ENCODE results near the gene CSTF2T. TPM values are rescaled to one million over a fixed set of nuclear protein-coding genes. Genes with fewer than 3 reads are reported as not detected.
A peak's percentile ranks its signal among the peaks of the same experiment; 100 is the strongest.
"Not testable (repeated sequence)": the region's sequence is repeated elsewhere in the genome, so short reads cannot be mapped to it uniquely, and the experiment has no call there.

The CSTF2T gene
- total RNA-seq, 1 donor from 2014 or later = 30.3 TPM

DNA sequence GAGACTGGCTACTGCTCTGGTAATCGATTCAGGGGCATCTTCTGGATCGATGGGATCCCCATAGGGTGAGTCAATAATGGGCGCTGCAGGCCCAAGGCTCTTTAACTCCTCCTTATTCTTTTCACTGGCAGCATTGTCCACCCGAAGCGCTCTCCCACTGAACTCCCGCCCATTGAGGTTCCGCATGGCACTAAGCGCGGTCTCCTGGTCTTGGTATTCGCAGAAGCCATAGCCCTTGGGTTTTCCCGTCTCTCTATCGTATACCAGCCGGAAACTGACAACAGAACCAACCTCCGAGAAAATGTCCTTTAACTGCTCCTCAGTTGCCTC is 285 bp downstream of the CSTF2T start:
- peaks cover 0 to 9% (median 5%) of the 10 kb centered on the region in 3 donors for H3K36me3 ChIP-seq (ENCODE audit: control insufficient read depth in 3 of 3, insufficient read depth in 3 of 3, low read length in 3 of 3)
- H3K27me3 ChIP-seq (ENCODE audit: control insufficient read depth in 3 of 3, insufficient read depth in 3 of 3, low read length in 3 of 3) = no peaks in the 10 kb centered on the region
- H3K4me1 ChIP-seq (ENCODE audit: control insufficient read depth in 3 of 3, insufficient read depth in 3 of 3, low read length in 3 of 3) = peaks cover 20 to 38% (median 36%) of the 10 kb centered on the region in 3 donors
- peak overlapping the region; percentile 82 to 97 (median 96) for H3K9ac ChIP-seq (ENCODE audit: low read depth in 1 of 3, low read length in 3 of 3)
- peak overlapping the region; percentile 82 to 98 (median 96) for H3K4me3 ChIP-seq (ENCODE audit: low read length in 3 of 3)
- H3K9me3 ChIP-seq (ENCODE audit: control insufficient read depth in 3 of 3, low read length in 3 of 3) = no peaks in the 10 kb centered on the region
- peak overlapping the region; percentile 95 for H3K27ac ChIP-seq (ENCODE audit: low read depth, low read length)

- peaks cover 0 to 9% (median 5%) of the 10 kb centered on the region in 3 donors for H3K36me3 ChIP-seq (ENCODE audit: control insufficient read depth in 3 of 3, insufficient read depth in 3 of 3, low read length in 3 of 3)
- H3K27ac ChIP-seq (ENCODE audit: low read depth, low read length) = peak overlapping the region; percentile 95
- H3K4me1 ChIP-seq (ENCODE audit: control insufficient read depth in 3 of 3, insufficient read depth in 3 of 3, low read length in 3 of 3) = peaks cover 20 to 38% (median 36%) of the 10 kb centered on the region in 3 donors
- peak overlapping the region; percentile 82 to 97 (median 96) for H3K9ac ChIP-seq (ENCODE audit: low read depth in 1 of 3, low read length in 3 of 3)
- peak overlapping the region; percentile 82 to 98 (median 96) for H3K4me3 ChIP-seq (ENCODE audit: low read length in 3 of 3)
- no peaks in the 10 kb centered on the region for H3K9me3 ChIP-seq (ENCODE audit: control insufficient read depth in 3 of 3, low read length in 3 of 3)
- H3K27me3 ChIP-seq (ENCODE audit: control insufficient read depth in 3 of 3, insufficient read depth in 3 of 3, low read length in 3 of 3) = no peaks in the 10 kb centered on the region
Observed at GRCh38 chr10:51698473-51699063, 827 bp downstream of the CSTF2T start.

DNA sequence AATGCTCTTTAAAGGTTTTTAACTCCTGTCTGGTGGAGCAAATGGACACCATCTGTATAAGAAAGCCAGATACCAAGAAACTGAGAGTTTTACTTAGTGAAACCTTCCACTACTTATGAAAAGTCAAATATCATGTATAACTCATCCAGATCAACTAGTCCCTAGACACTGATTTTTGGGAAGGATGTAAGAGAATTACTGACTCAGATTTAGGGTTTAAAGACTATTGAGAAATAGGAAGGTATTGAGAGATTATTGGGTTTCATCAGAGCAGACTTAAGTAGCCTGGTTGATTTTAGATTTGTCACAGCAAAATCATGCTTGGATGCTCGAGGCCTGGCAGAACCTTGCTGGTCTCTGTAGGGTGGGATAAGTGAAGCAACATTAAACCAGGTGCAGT is 3.1 kb downstream of the CSTF2T start:
- Histone ChIP-seq H3K27me3 (ENCODE audit: control insufficient read depth in 3 of 3, insufficient read depth in 3 of 3, low read length in 3 of 3) (no peaks in the 10 kb centered on the region), H3K4me1 (ENCODE audit: control insufficient read depth in 3 of 3, insufficient read depth in 3 of 3, low read length in 3 of 3) (peaks cover 20 to 38% (median 36%) of the 10 kb centered on the region in 3 donors), H3K9me3 (ENCODE audit: control insufficient read depth in 3 of 3, low read length in 3 of 3) (no peaks in the 10 kb centered on the region), H3K27ac (ENCODE audit: low read depth, low read length) (no peak overlapping the region), H3K9ac (ENCODE audit: low read depth in 1 of 3, low read length in 3 of 3) (peak overlapping the region in 1 of 3 donors; percentile 12), H3K4me3 (ENCODE audit: low read length in 3 of 3) (peak overlapping the region in 1 of 3 donors; percentile 14), H3K36me3 (ENCODE audit: control insufficient read depth in 3 of 3, insufficient read depth in 3 of 3, low read length in 3 of 3) (peaks cover 0 to 9% (median 5%) of the 10 kb centered on the region in 3 donors)

DNA sequence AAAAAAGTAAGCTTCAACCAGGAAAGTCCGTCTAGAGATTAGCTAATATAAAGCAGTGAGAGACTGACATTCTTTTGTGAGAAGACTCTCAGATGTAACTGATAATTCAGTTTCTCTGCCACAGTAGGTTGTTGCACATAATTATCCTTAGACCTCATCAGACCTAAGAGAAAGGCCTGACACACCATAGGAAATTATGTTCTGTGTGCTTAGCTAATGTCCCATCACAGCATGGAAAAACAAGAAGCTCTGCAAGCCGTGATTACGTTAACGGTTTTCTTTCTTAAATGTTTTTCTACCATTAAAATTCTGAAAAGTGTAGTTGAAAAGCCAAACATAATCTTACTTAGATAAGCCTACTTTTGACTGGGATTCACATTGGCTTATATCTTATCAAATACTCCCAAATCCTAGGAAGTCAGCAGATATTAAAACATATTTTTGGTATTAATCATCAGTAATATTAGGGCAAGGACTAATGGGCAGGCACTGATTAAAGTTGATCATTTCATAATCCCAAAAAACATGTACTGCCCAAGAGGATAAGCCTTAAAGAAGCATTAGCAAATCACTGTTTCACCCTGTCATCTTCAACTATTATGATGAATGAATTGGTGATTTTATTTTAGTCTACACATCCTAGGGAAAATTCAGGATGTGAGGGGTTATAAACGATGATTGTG is 5.2 kb downstream of the CSTF2T start:
- H3K4me1 ChIP-seq (ENCODE audit: control insufficient read depth in 3 of 3, insufficient read depth in 3 of 3, low read length in 3 of 3) = peaks cover 20 to 34% (median 33%) of the 10 kb centered on the region in 3 donors
- no peaks in the 10 kb centered on the region for H3K27me3 ChIP-seq (ENCODE audit: control insufficient read depth in 3 of 3, insufficient read depth in 3 of 3, low read length in 3 of 3)
- H3K36me3 ChIP-seq (ENCODE audit: control insufficient read depth in 3 of 3, insufficient read depth in 3 of 3, low read length in 3 of 3) = peaks cover 0 to 9% (median 5%) of the 10 kb centered on the region in 3 donors
- H3K27ac ChIP-seq (ENCODE audit: low read depth, low read length) = no peak overlapping the region
- no peak overlapping the region for H3K4me3 ChIP-seq (ENCODE audit: low read length in 3 of 3)
- H3K9ac ChIP-seq (ENCODE audit: low read depth in 1 of 3, low read length in 3 of 3) = no peak overlapping the region
- no peaks in the 10 kb centered on the region for H3K9me3 ChIP-seq (ENCODE audit: control insufficient read depth in 3 of 3, low read length in 3 of 3)

- Histone ChIP-seq H3K36me3 (ENCODE audit: control insufficient read depth in 3 of 3, insufficient read depth in 3 of 3, low read length in 3 of 3) (no peaks in the 10 kb centered on the region), H3K27ac (ENCODE audit: low read depth, low read length) (no peak overlapping the region), H3K4me3 (ENCODE audit: low read length in 3 of 3) (no peak overlapping the region), H3K27me3 (ENCODE audit: control insufficient read depth in 3 of 3, insufficient read depth in 3 of 3, low read length in 3 of 3) (no peaks in the 10 kb centered on the region), H3K4me1 (ENCODE audit: control insufficient read depth in 3 of 3, insufficient read depth in 3 of 3, low read length in 3 of 3) (peaks cover 0 to 10% (median 8%) of the 10 kb centered on the region in 3 donors), H3K9me3 (ENCODE audit: control insufficient read depth in 3 of 3, low read length in 3 of 3) (no peaks in the 10 kb centered on the region), H3K9ac (ENCODE audit: low read depth in 1 of 3, low read length in 3 of 3) (no peak overlapping the region)
Observed at GRCh38 chr10:51691135-51691534, 8.3 kb downstream of the CSTF2T start.

DNA sequence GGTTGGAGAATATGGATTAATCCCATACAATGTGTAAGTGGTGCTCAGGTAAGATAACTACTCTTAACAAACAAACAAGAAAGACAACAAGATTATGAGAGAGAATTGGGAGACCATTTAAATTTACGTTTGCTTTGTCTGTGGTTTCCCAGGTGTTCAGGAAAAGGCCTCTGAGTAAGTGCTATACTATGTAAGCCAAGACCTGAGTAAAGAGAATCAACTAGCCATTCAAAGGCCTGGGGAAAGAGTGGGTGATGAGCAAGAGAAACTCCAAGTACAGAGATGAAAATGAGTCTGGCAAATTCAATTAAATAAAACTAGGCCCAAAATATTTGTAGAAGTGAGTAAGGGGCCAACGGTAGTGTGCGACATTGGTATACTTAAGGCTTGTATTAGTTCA is 9.9 kb downstream of the CSTF2T start:
- no peaks in the 10 kb centered on the region for H3K9me3 ChIP-seq (ENCODE audit: control insufficient read depth in 3 of 3, low read length in 3 of 3)
- no peaks in the 10 kb centered on the region for H3K4me1 ChIP-seq (ENCODE audit: control insufficient read depth in 3 of 3, insufficient read depth in 3 of 3, low read length in 3 of 3)
- H3K27me3 ChIP-seq (ENCODE audit: control insufficient read depth in 3 of 3, insufficient read depth in 3 of 3, low read length in 3 of 3) = no peaks in the 10 kb centered on the region
- H3K36me3 ChIP-seq (ENCODE audit: control insufficient read depth in 3 of 3, insufficient read depth in 3 of 3, low read length in 3 of 3) = no peaks in the 10 kb centered on the region
- no peak overlapping the region for H3K9ac ChIP-seq (ENCODE audit: low read depth in 1 of 3, low read length in 3 of 3)
- H3K27ac ChIP-seq (ENCODE audit: low read depth, low read length) = no peak overlapping the region
- H3K4me3 ChIP-seq (ENCODE audit: low read length in 3 of 3) = no peak overlapping the region

GRCh38 chr10:51688826-51689225 is 10.6 kb downstream of the CSTF2T start:
- H3K9ac ChIP-seq (ENCODE audit: low read depth in 1 of 3, low read length in 3 of 3); H3K4me1 ChIP-seq (ENCODE audit: control insufficient read depth in 3 of 3, insufficient read depth in 3 of 3, low read length in 3 of 3); H3K9me3 ChIP-seq (ENCODE audit: control insufficient read depth in 3 of 3, low read length in 3 of 3); H3K36me3 ChIP-seq (ENCODE audit: control insufficient read depth in 3 of 3, insufficient read depth in 3 of 3, low read length in 3 of 3); H3K4me3 ChIP-seq (ENCODE audit: low read length in 3 of 3); H3K27me3 ChIP-seq (ENCODE audit: control insufficient read depth in 3 of 3, insufficient read depth in 3 of 3, low read length in 3 of 3); H3K27ac ChIP-seq (ENCODE audit: low read depth, low read length): not testable (repeated sequence)

GRCh38 chr10:51687296-51687695 is 12.1 kb downstream of the CSTF2T start:
- no peaks in the 10 kb centered on the region for H3K27me3 ChIP-seq (ENCODE audit: control insufficient read depth in 3 of 3, insufficient read depth in 3 of 3, low read length in 3 of 3)
- no peak overlapping the region for H3K9ac ChIP-seq (ENCODE audit: low read depth in 1 of 3, low read length in 3 of 3)
- H3K27ac ChIP-seq (ENCODE audit: low read depth, low read length) = no peak overlapping the region
- H3K9me3 ChIP-seq (ENCODE audit: control insufficient read depth in 3 of 3, low read length in 3 of 3) = no peaks in the 10 kb centered on the region
- H3K4me1 ChIP-seq (ENCODE audit: control insufficient read depth in 3 of 3, insufficient read depth in 3 of 3, low read length in 3 of 3) = no peaks in the 10 kb centered on the region
- H3K4me3 ChIP-seq (ENCODE audit: low read length in 3 of 3) = no peak overlapping the region
- no peaks in the 10 kb centered on the region for H3K36me3 ChIP-seq (ENCODE audit: control insufficient read depth in 3 of 3, insufficient read depth in 3 of 3, low read length in 3 of 3)

- Histone ChIP-seq H3K36me3 (ENCODE audit: control insufficient read depth in 3 of 3, insufficient read depth in 3 of 3, low read length in 3 of 3) (no peaks in the 10 kb centered on the region), H3K27ac (ENCODE audit: low read depth, low read length) (no peak overlapping the region), H3K27me3 (ENCODE audit: control insufficient read depth in 3 of 3, insufficient read depth in 3 of 3, low read length in 3 of 3) (no peaks in the 10 kb centered on the region), H3K9ac (ENCODE audit: low read depth in 1 of 3, low read length in 3 of 3) (no peak overlapping the region), H3K4me1 (ENCODE audit: control insufficient read depth in 3 of 3, insufficient read depth in 3 of 3, low read length in 3 of 3) (no peaks in the 10 kb centered on the region), H3K9me3 (ENCODE audit: control insufficient read depth in 3 of 3, low read length in 3 of 3) (no peaks in the 10 kb centered on the region), H3K4me3 (ENCODE audit: low read length in 3 of 3) (no peak overlapping the region)
Observed at GRCh38 chr10:51685768-51686167, 13.6 kb downstream of the CSTF2T start.

GRCh38 chr10:51683031-51683691 is 16.2 kb downstream of the CSTF2T start:
- H3K4me1 ChIP-seq (ENCODE audit: control insufficient read depth in 3 of 3, insufficient read depth in 3 of 3, low read length in 3 of 3) = no peaks in the 10 kb centered on the region
- H3K9ac ChIP-seq (ENCODE audit: low read depth in 1 of 3, low read length in 3 of 3) = no peak overlapping the region
- H3K4me3 ChIP-seq (ENCODE audit: low read length in 3 of 3) = no peak overlapping the region
- H3K9me3 ChIP-seq (ENCODE audit: control insufficient read depth in 3 of 3, low read length in 3 of 3) = no peaks in the 10 kb centered on the region
- no peaks in the 10 kb centered on the region for H3K36me3 ChIP-seq (ENCODE audit: control insufficient read depth in 3 of 3, insufficient read depth in 3 of 3, low read length in 3 of 3)
- no peak overlapping the region for H3K27ac ChIP-seq (ENCODE audit: low read depth, low read length)
- no peaks in the 10 kb centered on the region for H3K27me3 ChIP-seq (ENCODE audit: control insufficient read depth in 3 of 3, insufficient read depth in 3 of 3, low read length in 3 of 3)
